Embryonic facial prominence (tissue), 1 donor: ENCODE measurements around the gene ANXA9.

Experiments
- DNase-seq: peaks from one replicate; pipeline ENCODE4 v3.0.0-alpha.2; 2016; ENCODE audit errors: extremely low spot score

ANXA9 gene

DNA sequence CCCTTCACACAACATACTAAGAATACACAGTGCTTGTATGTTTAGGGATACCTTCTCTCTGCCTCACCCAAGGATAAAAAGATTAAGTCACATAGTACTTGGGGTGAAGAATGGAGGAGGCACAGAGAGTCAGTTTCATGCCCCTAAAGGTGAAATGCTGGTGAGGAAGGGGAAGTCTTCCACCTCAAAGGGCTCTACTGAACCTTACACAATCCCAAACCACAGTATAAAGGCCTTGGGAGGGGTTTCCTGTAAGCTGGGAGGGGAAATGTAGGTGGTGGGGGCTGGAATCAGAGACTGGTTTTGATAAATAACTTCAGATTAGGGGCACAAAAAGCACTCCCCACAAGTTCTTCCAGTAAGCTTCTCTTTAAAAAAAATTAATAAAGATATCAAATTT is 21.1 kb downstream of the ANXA9 start:
- DNase-seq: no peak

DNA sequence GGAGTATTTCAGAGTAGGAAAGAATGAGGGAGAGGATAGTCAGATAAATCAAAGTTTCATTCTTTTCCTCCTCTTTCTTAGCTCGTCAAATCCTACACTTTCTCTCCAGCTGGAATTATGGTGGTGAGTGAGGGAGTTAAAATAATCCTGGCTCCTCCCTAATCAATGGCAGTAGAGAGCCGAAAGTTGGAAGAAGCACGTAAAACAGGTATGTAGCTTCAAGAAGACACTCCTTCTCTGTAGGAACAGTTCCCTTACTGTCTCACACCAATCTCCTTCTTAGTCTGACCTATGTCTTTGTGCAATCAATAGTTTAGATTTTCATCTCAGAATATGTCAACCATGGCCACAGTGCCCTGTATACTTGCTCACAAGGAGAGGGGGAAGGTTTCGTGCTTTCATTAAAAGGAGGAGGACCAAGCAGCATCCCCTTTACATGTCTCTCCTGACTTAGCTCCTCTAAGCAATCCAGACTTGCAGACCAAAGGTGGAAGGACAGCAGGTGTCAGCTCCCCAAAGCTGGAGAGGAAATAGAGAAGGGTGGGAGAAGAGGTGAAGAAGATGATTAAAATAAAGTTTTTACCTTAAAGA is 23.7 kb downstream of the ANXA9 start:
- no peak for DNase-seq

DNA sequence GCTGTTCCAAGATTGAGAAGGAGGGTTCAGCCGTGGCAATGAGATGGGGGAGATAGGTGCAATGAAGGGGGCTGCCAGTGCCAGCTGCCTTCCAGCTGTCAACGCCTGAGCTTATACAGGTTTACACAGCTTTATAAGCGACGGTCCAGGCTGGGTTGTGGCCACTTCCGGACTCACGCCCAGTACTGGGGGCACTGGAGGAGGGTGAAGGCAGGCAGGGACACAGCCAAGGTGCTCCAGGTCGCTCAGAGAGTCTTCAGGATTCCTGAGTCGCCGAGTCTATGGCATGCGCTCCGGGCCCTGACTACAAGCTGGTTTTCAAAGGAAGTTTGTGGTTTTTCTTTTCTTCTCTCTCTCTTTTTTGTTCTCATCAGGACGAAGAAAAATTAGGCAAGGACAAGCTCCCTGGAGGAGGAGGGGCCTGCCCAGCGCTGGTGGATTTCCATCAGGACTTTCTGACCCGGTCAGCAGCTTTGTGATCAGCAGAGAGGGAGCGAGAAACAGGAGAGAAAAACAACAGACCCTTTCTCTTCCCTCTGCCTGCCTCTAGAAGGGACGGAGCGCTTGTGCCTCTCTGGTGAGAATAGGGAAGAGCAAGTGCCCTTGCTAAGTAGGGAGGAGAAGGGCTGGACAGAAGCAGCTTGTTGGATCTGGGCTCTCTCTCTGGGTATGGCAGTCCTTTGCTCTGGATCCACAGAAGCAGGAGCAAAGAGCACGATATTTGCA is 24.4 kb downstream of the ANXA9 start, which contains the start of gene MINDY1:
MINDY1 (minus strand) TSS at position 576 of the 726 bp plus-strand sequence. CDS start 4,285 bp downstream, outside the sequence.
- DNase-seq: peak; percentile 81

DNA sequence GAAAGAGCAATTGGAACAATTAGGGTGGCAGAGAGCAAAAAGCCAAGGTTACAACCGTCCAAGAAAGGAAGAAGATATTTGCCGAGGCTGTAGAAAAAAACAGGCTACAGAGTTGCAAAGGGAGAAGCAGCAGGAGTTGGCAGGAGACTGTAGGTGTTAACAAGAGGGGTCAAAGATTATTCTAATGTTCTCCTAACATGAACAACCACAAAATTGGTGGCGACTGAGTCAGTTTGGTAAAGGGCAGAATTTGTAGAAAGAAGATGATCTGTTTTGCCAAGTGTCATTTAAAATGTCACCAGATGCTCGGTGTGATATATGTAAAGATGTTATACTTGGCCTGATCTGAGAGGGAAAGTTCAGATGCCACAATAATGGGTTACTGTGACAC is 25.8 kb downstream of the ANXA9 start:
- no peak for DNase-seq

DNA sequence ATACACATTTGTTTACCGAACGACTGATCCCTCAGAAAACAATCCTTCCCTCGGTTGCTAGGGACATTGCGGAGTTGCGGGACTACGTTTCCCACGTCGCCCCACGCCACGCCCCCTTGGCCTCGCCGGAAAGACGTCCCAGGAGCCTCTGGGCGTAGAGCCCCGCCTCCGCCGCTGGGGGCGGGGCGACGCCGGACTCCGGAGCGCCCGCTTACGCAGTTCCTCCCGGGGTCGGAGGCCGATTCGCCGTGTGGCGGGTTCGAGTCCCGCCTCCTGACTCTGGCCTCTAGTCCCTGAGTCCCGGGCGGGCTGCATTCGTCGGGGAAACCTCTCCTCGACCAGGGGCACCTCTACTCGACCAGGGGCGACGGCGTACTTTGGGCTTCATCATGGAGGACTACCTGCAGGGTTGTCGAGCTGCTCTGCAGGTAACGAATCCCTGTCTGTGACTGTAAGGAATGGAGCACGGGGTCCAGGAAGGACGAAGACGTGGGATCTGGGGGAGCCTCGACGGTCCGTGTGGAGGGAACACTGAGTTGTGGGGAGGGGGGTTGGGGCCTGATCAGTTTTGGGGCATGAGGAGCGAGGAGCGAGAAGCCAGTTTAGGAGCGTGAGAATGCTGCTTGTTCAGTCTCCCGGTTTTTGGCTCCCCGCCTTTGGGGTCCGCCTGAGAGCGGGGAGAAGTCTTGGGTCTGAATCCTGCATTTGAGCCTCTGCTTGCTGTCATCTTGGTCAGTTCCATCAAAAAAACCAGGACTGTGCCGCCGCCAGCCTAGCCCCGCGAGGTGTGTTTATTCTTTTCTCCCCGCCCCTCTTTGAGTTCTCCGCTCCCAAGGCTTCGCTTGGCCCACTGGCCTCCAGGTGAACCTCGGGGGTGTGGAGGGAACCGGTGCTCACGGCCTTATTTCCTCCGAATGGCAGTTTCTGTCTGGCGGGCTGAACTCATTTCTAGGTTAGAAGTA is 26.4 kb downstream of the ANXA9 start, which contains the start of gene PRUNE1:
PRUNE1 (plus strand) TSS at position 206 of the 962 bp plus-strand sequence; CDS start at position 390, 184 bp downstream.
- DNase-seq: peak; percentile 95

DNA sequence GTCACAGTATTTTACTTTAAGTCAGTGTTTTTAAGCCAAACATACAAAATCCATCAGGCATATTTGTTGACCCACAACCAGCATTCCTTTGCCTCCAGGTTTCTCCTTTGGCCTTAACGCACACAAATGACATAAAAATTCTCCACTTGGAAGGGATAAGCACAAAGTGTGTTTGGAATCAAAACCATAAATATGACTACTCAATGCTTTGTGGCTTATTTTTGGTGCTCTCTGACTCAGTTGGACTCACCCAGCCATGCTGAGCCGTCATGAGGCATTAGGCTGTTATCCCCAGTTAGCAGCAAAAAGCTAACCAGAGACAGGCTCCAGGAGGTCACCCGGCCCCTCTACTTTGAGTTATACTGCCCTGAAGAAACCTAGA is 27.1 kb downstream of the ANXA9 start:
- no peak for DNase-seq

DNA sequence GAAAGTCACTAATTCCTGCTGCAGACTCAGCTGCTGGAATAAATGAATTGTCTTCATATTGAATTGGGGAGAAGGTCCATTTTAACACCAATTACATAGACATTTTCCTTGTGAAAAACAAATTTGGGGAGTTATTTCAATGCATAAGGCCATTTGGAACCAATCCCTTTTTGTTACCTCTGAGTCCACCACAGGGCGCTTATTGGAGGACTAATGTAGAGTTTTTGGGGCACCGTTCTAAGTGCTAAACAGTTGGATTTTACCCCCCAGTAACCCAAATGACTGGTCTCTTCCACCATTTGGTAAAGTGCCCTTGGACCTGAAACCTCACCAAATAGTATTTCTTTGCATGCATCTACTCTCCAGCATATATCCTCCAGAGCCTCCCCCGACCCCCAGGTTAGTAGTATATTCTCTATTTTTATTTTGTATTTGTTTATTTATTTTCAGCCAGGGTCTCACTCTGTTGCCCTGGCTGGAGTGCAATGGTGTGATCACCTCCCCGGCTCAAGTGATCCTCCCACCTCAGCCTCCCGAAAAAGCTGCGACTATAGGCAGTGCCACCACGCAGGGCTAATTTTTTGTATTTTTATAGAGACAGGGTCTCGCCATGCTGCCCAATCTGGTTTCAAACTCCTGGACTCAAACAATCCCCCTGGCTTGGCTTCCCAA is 27.7 kb downstream of the ANXA9 start:
- DNase-seq: no peak

DNA sequence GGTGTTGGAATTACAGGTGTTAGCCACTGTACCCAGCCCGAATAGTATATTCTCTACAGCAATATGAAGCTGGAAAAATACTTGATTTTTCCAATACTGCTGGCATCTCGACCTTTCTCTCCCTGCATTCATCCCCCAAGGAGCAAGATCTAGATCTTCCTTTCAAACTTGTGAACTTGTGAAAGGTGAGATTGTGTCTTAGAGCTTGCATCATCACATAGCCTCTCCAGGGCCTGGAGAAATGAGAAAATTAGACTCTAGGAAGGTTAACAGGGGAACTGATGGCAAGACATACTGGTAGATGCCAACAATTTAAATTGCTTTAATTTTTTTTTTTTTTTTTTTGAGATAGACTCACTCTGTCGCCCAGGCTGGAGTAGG is 28.2 kb downstream of the ANXA9 start:
- DNase-seq: no peak

- no peak for DNase-seq
These were observed 29.2 kb downstream of the ANXA9 start for GRCh38 chr1:151011154-151011850.

DNA sequence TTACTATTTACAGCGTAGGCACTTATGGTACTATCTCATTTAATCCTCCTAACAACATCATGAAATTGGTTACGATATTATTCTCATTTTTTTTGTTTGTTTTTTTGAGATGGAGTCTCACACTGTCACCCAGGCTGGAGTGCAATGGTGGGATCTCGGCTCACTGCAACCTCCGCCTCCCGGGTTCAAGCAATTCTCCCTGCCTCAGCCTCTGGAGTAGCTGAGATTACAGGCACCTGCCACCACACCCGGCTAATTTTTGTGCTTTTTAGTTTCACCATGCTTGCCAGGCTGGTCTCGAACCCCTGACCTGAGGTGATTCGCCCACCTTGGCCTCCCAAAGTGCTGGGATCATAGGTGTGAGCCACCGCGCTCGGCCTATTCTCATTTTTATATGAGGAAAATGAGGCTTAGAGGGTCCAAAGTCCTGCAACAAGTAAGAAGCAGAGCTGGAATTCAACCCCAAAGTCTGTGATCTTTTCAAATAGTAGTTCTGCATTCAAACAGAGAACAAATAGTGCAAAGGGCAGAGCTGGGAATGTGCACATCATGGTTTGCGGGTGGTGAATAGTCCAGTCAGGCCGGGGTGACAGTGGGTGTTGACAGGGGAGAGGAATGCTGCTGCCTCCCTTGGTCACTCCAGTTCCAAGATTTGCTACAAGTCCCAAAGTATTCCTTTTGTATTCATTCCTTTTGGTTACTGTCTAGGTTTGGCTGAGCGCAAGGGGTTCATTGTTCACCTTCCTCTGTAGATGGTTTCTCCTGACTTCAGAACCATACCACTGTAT is 30.8 kb downstream of the ANXA9 start:
- no peak for DNase-seq

DNA sequence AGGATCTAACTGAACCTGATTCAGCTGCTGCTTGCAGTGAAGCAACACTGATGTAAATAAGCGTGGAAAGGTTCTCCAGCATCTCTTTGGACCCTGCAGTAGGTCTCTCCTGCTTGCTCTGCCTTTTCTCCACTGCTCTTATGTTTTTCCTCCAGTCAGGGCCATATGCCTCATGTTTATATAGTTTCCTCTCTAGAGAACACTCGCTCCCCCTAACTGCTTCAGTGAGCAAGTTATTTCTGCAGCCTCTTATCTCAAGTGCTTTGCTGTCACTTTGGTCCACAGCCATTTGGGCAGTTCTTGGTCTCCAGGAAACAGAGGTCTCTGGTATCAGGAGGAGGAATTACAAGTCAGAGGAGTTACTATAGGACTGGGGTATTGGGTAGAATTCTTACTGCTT is 31.4 kb downstream of the ANXA9 start:
- DNase-seq: no peak

DNA sequence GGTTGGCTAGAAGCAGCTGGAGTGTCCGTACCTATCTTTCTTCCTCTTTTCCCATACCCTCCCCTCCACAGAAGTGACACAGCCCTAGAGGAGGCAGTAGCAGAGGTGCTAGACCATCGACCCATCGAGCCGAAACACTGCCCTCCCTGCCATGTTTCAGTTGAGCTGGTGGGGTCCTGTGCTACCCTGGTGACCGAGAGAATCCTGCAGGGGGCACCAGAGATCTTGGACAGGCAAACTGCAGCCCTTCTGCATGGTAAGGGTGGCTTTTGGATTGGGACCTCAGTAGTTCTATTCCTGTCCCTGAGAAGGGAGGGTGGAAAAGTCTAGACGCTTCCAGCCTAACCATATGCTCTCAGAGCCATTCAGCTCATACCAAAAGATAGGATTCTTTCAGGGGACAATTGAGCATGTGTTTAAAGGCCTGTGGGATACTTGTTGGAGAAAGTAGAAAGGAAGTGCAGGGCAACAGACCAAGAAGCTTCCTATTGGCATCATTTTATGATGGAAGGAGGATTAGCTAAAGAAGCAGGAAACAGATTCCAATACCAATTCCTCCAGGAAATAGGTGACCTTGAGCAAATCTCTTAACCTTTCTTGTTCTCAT is 42.6 kb downstream of the ANXA9 start:
- DNase-seq: no peak

DNA sequence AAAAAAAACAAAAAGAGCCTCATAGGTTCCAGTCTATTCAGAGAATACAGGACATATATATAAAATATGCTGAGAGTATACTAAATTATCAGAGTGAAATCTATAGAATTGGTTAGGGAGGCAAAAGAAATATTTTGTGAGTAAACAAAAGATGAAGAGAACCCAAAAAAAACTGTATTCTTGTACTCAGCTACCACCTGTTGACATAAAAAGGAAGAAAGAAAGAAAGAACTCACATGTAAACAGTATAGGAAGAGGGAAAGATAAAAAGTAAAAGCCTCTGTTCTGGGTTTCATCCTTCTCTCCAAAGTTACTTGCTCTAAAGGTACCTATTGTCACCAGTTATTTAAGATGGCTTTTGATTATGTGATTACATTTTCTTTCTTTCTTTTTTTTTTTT is 44.4 kb downstream of the ANXA9 start:
- no peak for DNase-seq

DNA sequence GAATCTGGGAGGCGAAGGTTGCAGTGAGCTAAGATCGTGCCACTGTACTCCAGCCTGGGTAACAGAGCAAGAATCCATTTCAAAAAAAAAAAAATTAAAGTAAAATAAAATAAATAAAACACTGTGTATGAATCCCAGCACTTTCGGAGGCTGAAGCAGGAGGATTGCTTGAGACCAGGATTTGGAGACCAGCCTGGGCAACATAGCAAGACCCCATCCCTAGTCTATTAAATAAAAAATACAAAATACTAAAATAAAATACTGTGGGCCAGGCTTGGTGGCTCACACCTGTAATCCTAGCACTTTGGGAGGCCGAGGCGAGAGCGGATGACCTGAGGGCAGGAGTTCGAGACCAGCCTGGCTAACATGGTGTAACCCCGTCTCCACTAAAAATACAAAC is 50.1 kb downstream of the ANXA9 start:
- no peak for DNase-seq

DNA sequence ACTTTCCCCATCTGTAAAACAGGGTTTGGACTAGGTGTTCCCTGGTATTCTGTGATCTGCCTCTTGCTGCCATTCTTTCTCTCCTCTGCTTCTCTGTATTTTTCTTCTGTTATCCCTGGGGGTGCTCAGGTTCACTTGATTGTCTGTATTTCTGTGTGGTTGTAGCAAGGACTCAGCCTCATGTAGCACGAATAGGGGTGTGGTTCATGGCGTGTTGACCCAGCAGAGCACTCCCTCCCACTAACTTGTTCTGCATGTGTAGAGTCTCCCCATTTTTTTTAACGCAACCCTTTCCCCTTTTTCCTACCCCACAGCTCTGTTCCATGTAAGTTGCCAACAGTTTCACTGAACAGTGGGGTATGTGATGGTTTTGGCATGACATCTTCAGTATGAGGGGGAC is 53.1 kb downstream of the ANXA9 start:
- no peak for DNase-seq

DNA sequence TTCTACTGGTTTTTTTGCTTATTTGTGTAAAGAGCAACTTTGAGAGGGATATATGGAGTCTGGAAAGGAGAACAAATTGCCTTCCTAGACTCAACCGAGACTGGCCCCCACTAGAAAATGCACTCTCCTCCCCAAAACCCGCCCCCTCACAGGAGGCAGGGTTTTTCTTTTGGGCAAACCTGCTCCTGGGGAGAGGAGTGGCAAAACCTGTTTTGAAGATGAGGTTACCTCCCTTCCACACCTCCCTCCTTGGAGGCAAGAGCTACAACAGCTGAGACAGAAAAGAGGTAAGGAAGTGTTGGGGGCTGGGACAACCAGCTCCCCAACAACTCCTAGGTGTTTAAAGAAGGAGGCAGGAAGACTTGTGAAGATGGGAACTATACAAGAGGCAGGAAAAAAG is 54.3 kb downstream of the ANXA9 start, which contains the start of gene BNIPL:
BNIPL (plus strand) TSS at position 231 of the 400 bp plus-strand sequence; CDS start at position 371, 140 bp downstream.
- DNase-seq: no peak

GRCh38 chr1:151037032-151037431 is 54.9 kb downstream of the ANXA9 start:
- DNase-seq: no peak

- DNase-seq: no peak
These were observed 57.4 kb downstream of the ANXA9 start for GRCh38 chr1:151039521-151039920.

DNA sequence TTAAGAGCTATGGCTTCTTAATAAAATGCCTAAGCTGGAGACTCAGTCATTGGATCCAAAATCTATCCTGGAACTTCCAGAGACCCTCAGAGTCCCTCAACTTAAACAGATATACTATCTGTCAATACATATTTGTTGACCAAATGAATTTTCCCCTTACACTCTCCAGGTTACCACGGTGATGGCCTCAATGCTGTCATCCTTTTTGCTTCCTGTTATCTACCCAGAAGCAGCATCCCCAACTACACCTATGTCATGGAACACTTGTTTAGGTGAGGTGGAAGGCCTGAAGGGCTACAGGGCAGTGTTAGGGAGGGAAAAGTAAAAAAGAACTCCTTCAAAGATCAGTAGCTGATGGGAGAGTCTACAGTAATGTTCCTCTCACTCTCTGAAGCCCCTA is 61.1 kb downstream of the ANXA9 start:
- DNase-seq: no peak
